M059J (cell line): Measurements from ENCODE around the gene PWWP2B. TPM values are rescaled to one million over a fixed set of nuclear protein-coding genes. Genes with fewer than 3 reads are reported as not detected.

ENCODE experiments used
- DNase-seq: peaks from one replicate; pipeline ENCODE4 v3.0.0-alpha.2; 2012; ENCODE audit warnings: low read depth
- total RNA-seq: library from RNA; depleted of rRNA; stranded (reverse); fragments of >200 nt; shearing (Covaris generic); gene quantifications from 2 replicates; pipeline ENCODE4 v1.2.3, GENCODE V29; 2014

Gene PWWP2B
- total RNA-seq, 1 experiment from 2014 or later: 5.3 TPM

DNA sequence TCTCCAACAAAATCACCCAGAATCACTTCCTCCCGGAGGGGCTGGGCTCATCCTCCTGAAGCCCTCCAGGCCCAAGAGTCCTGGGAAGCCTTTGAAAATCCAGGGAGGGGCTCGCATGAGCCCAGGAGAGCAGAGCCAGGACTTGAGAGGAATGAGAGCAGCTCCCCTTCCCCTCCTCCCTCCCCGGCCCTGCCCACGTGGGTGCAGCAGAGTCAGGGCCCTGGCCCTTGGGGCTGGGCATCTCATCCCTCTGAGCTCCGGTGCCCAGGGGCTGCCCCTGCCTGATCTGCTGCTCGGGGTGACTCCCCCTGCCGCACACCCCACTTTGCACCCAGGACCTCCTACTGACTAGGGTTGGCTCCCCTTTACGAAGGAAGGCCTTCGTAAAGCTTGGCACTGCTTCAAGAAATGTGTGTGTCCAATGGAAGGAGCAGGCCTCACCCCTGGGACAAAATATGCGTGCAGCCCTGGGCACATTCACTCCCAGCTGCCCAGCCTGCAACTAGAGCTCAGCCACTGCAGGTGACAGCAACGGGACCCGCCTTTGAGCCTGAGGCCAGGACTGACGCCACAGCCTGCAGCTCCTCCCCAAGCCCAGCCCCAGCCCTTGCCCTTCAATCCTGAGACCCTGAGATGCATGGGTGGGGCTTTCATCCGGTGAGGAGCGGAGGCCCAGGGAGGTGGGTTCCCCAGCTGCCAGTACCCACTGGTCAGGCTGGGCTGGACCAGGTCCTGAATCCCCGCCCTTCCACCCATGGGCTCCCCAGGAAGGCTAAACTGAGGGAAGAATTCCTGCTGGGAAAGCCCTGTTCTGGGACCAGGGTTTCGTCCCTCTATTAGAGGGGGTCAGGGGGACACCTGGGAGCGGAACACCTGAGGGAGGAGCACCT lies 21.8 kb downstream of the PWWP2B start:
- DNase-seq: no peak

DNA sequence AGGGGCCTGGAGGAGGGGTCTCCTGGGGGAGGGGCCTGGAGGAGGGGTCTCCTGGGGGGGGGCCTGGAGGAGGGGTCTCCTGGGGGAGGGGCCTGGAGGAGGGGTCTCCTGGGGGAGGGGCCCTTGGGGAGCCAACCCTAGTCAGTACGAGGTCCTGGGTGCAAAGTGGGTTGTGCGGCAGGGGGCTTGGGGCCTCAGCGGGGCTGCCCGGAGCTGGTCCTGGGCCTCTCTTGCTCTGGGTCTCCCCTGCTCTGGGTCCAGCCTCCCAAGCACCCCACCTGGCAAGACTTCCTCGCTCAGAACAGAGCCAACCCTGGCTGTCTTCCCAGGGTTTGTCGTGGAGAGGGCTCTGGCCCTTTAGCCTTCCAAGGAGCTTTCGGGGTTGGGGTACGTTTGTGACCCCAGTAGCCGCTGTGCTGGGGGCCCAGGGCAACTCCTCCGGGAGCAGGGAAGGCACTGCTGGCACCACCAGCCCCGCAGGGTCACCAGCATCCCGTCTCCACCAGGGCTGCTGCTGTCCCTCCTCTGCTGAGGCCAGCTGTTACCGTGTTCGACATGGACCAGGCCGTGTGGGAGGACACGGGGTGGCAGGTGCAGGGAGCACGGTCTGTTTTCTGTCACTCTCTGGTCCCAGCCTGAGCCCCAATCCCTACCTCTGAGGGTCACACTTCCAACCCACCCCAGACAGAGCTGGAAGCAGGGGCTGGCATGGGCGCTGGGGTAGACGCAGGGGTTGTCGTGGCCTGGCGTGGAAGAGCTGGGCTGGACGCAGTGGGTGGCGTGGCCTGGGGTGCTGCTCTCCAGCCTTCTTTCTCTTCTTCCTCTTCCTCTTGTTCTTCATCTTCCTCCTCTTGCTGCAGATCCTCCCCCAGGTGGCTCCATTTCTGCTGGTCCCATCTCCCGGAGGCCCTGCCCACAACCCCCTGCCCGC lies 22.8 kb downstream of the PWWP2B start:
- no peak for DNase-seq

DNA sequence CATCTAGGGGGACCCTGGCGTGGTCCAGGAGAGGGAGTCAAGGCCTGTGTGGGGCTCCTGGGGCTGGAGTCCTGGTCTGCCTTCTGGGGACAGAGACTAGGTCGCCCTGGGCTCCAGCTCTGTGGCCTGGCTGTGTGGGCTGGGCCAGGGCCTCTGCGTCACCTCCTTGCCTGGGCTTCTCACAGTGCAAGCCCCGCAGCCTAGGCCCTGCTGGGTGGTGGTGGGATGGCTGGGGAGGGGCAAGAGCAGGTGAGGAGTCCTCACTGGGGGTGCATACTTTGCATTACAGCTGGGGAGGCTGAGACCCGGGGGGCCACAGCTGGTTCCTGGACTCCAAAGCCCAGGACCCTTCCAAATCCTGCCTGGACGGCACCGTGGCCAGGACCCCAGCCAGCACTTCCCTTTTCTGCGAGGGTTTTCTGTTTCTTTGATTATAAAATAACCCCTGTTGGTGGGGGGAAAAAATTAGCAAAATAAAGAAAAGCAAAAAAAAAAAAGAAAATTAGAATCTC lies 23.5 kb downstream of the PWWP2B start:
- no peak for DNase-seq

DNA sequence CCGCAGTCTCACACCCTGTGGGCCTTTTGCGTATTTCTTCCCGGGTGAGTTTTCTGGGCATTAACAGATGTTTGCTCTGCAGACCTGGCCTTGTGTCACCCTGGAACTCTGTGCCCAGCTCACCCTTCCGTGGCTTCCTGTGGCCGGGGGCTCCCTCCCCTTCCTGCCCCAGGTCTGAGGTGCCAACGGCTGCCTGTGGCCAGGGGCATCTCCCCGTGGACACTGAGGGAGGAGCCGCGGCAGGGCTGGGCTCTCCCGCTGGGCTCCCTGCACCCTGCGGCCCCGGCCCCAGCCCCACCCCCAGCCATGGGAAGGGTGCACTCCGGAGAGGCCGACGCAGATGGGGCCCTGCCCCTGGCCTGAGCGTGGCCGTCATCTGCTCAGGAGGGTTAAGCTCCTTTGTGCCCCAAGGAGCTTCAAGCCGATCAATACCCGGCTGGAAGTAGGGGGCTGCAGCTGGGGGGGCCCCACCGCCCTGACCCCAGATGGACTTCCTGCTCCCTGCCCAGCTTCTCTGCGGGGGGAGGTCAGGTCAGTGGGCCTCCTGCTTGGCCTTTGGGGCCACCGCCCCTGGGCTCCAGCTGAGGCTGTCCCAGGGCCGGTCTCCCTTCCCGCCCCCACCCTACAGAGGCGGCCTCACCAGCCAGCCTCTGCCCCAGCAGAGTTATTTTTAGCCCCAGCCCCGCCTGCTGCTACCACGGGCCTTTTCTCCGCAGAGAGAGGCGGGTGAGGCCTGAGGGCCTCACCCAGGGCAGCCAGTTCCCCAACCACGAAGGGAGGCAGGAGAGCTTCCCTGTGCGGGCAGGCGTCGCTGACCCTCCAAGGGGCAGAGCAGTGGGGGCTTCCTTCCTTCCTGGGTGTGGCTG lies 24.2 kb downstream of the PWWP2B start:
- peak; percentile 48 for DNase-seq

DNA sequence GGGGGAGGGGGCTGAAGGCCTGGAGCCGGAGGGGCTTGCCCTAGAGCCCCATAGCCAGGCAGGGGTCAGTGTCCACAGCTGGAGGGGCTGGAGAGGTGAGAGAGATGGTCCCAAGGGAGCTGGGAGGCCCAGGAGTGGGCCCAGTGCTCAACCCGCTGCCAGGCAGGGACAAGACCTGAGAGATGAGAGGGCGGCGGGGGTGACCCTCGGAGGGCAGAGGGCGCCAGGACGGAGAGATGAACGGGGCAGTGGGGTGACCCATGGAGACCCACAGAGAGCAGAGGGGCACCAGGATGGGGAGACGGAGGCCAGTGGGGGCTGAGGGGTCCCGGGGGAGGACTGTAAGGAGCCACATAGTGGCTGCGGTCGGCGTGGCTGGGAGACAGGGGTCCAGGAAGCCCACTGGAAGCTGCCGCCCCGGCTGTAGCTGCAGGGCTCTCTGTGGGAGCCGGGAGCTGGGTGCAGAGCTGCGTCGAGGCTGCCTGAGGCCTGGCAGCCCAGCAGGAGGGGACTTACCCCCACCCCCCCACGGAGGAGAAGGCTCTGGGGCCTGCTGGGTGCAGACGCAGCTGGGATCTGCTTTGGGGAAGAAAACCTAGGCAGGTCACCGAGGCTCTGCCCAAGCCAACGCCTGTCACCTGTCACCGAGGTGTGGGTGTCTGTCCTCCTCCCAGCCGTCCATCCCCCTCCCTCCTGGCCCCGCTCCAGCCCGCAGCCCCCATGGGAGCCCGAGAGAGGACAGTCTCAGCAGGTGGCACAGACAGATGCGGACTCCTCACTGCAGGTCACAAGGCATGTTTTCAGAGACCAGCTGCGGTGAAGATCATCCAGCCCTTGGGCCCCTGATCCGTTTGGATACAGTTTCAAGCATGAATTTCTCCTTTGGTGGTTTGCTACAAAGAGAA lies 25.1 kb downstream of the PWWP2B start:
- DNase-seq: no peak

DNA sequence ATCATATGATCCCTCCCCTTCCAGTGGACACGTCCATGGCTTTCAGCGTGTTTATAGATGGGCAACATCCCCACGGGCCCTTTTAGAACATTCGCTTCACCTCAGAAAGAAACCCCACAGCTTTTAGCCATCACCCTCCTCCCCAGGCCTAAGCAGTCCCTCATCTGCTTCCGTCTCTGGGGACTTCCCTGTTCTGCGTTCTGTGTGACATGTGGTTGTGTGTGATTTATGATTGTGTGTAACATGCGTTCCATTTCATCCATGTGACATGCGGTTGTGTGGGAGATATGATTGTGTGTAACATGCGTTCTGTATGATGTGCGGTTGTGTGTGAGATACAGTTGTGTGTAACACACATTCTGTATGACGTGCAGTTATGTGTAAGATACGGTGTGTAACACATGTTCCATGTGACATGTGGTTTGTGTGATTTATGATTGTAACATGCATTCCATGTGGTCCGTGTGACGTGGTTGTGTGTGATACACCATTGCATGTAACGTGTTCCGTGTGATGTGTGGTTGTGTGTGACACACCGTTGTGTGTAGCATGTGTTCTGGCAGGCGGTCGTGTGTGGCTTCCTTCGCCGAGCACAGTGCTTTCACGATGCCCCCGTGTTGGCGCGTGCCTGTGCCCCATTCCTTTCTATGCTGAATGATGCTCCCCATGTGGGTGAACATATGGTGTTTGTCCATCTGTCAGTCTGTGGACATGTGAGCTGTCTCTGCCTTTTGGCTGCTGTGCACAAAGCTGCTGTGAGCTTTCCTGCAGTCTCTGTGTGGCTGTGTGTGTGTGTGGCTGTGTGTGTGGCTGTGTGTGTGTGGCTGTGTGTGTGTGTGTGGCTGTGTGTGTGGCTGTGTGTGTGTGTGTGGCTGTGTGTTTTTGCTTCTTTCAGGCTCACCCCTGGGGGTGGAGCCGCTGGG lies 26.2 kb downstream of the PWWP2B start:
- DNase-seq: no peak

DNA sequence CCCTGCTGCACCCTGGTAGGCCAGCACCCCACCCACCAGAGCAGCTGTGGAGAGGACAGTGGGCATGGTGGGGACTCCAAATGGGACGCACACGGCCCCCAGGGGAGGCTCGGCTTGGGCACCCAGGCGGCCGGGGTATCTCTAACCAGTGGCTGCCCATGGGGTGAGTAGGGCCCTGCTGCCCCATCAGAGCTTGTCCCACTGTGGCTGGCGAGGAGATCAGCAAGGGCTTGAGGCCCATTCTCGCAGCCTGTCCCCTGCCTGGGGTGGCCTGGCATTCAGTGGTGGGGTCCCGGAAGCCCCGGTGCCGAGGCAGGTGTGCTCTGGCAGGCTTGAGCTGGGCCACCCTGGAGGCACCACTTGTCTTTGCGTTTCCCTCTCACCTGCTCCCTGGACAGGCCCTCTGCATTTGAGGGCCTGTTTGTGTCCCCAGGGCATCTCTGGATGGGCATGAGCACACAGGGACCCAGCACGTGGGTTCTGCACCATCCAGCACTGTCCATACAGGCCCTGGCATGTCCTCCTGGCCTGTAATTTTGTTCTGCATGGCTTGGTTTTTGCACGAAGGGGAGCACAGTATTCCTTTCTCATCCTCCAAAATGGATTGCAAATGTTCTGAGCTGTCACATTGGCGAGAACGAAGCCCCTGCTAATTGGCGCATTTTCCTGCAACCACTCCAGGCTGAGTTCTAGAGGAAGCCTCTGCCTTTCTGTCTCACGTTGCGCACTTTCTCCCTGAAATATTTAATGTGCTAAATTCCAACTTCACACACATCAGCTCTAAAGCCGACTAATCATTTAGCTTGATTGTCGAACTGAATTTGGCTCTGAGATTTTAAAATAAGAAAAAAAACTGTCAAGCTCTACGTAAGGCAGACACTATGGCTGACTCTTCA lies 27.2 kb downstream of the PWWP2B start:
- DNase-seq: no peak

DNA sequence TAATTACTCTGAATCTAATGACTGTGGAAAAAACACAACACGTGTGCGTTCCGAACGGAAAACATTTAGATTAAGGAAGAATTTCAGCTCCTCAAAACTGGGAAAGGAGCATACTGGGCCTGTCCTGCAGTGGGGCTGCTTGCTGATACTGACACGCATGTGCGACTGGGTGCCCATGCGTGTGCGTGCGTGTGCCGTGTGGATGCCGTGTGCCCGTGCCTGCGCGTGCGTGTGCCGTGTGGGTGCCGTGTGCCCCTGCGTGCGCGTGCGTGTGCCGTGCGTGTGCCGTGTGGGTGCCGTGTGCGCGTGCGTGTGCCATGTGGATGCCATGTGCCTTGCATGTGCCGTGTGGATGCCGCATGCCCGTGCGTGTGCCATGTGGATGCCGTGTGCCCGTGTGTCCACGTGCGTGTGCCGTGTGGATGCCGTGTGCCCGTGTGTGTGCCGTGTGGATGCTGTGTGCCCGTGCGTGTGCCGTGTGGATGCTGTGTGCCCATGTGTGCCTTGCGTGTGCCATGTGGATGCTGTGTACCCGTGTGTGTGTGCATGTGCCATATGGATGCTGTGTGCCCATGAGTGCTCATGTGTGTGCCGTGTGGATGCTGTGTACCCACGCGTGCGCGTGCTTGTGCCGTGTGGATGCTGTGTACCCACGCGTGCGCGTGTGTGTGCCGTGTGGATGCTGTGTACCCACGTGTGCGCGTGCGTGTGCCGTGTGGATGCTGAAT lies 28.2 kb downstream of the PWWP2B start:
- no peak for DNase-seq

DNA sequence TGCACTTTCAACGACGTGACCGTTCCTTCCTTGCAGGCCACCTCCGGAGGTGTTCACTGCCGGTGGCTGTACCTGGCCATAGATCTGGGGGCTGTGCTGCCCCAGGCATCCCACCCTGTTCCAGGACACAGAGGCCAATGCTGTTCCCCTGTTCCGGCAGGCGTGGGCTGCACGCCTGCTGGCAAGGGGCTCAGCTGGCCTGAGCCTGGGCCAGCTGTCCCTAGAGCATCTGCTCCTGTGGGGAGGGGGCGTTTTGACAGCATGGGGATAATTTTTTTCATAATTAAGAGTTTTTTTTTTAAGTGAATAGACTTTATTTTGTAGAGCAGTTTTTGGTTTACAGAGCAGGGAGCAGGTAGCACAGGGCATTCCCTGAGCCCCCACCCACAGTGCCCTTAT lies 28.8 kb downstream of the PWWP2B start:
- no peak for DNase-seq

DNA sequence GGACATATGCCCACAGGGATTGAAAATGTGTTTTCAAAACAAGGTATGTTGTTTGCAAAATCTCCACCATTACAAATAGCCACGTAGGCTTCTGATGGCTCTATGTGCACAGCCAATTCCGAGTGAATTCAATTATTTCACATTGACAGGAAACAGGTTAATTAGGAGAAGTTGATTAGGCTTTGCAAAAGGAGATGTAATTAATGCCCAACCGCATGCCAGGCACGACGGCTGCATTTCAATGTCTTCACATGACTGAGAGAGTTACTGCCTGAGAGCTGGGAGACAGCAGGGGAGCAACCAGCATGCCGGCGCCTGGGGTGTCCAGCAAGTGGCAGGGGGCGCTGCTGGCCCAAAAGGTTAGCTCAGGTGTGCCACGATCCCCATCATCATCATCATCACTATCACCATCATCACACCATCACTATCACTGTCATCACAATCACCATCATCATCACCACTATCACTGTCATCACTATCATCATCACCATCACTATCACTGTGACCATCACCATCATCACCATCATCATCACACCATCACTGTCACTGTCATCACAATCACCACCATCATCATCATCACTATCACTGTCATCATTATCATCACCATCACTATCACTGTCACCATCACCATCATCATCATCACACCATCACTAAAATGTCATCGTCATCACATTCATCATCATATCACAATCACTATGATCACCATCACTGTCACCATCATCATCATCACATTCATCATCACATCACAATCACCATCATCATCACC lies 30.2 kb downstream of the PWWP2B start:
- no peak for DNase-seq

DNA sequence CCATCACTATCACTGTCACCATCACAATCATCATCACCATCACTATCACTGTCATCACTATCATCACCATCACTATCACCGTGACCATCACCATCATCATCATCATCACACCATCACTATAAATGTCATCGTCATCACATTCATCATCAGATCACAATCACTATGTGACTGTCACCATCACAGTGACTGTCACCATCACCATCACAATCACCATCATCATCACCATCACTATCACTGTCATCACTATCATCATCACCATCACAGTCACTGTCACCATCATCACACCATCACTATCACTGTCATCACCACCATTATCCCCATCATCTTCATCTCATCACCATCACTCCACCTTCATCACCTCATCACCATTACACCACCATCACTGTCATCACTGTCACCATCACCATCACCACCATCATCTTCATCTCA lies 31.0 kb downstream of the PWWP2B start:
- DNase-seq: no peak

DNA sequence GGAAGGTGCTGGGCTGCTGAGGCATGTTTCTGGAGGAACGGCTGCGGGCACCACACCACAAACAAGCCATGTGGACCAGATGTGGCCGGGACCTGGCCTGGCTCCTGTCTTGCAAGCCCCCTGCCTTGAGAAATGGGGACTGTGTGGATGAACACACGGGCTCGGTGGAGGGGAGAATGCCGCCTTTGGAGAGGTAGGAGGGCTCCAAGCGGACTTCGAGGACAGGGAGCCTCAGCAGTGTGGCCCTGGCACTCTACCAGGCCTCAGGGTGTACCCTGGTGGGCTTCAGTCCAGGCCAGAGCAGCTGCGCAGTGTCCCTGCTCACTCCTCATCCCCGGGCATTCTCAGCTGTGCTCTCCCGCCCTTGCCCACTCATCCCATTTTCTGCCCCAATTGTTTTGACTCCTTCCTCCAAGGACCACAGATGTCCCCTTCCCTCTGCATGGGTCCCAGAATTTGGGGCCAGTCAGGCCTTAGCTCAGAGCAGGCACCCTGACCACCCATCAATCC lies 31.5 kb downstream of the PWWP2B start:
- no peak for DNase-seq

DNA sequence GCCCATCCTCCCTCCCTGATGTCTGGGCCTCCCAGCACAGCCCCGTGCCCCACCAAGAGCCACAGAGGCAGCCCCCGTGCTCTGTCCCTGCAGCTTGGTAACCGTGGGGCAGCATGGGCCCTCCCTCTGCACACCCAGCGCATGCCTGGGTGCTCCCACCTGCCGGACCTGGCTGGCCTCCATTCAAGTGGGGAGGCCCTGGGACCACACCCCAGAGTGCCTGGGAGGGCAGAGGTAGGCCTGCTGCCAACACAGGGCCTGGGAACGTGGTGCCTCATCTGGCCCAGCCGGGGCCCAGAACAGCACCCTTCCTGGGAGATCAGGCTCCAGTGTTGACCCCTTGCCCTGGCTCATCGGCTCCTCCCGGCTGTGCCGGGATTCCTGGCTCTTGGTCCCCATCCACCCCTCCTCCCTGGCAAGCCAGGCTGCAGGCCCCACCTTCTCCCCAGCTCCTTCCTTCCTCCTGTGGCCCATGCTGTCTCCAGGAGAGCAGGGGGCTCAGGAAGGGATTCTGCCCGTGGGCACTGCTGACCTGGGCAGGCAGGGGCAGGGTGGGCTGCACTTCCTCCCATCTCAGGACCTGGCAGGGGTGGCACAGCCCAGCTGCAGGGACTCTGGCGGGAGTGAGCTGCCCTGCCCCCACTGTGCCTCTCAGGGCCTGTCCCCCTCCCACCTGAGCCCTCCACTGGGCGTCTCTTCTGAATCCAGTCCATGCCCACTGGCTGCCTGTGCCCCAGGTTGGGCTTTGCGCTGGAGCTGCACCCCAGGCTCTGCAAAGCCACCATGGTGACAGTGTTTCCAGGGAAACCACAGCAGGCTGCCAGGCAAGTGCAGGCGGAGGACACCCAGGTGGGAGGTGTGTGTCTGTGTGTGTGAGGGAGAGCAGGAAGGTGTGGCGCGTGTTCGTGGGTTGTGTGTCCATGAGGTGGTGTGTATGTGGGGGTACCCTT lies 32.6 kb downstream of the PWWP2B start:
- no peak for DNase-seq

DNA sequence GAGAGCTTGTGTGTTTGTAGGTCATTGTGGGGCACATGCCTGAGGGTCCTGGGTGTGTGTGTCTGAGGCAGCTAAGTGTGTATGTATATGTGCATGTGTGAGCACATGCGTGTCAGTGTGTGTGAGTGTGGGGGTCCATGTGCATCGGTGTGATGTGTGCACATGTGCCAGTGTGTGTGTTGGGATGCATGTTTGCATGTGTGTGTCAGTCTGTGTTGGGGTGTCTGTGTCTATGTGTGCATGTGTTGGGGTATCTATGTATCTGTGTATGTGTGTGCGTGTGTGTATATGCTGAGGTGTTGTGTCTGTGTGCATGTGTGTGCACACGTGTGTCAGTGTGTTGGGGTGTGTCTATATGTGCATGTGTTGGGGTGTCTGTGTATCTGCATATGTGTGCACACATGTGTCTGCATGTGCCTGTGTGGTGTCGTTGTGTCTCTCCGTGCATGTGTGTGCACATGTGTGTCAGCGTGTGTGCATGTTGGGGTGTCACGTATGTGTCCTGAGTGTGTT lies 33.3 kb downstream of the PWWP2B start:
- no peak for DNase-seq

DNA sequence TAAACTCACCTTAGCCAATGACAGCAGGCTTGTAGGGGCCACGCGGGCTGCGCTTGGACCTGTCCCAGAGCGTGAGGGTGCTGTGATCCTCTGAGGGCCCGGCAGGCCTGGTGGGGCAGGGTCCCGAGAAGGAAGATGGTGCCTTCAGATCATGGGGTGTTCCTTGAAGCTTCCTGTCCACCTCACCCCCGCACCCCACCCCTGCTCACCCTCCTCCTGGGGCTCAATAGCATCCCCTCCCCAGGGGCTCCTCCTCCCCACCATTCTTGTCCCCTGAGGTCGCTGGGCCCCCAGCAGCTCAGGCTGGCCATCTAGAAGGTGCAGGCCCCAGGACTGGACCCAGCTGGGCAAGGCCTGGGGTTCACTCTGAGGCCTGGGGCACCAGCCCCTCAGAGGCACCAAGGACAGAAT lies 33.9 kb downstream of the PWWP2B start:
- DNase-seq: no peak
